GM13977 (cell line): Measurements from ENCODE around the gene DZIP1L.

ENCODE experiments used
- DNase-seq: peaks from one replicate; pipeline ENCODE4 v3.0.0; 2012; ENCODE audit warnings: low spot score
- CTCF ChIP-seq: IDR thresholded peaks from 2 replicates; pipeline ENCODE4 v1.5.1; 2012; ENCODE audit warnings: mild to moderate bottlenecking, control low read depth; ENCODE audit not compliant: insufficient read depth; ENCODE audit errors: extremely low read depth, missing control alignments
- in situ Hi-C: fragments of 300-500 bp; cut with MboI; formaldehyde crosslinking; loops from one replicate; pipeline ENCODE4 v1.12.0; 2022; ENCODE audit warnings: low sequenced_read_pairs, low pct_unique_long_range_greater_than_20kb, mixed read lengths, inconsistent platforms; ENCODE audit not compliant: unreplicated experiment

The DZIP1L gene

GRCh38 chr3:138051947-138052802 is 63.2 kb downstream of the DZIP1L start:
- in situ Hi-C loops: loop anchor here (25.0 kb wide), 1 partner anchor 860 kb away; no protein-coding TSS in a partner anchor
- peak; percentile 86 for TF ChIP-seq CTCF
- DNase-seq: peak; percentile 36

- in situ Hi-C loops: no loop called here
- TF ChIP-seq CTCF: peak; percentile 27
- no peak for DNase-seq
Measured at GRCh38 chr3:138049157-138049919, 66.1 kb downstream of the DZIP1L start.

GRCh38 chr3:138047596-138048158 is 67.7 kb downstream of the DZIP1L start:
- DNase-seq: no peak
- TF ChIP-seq CTCF: no peak
- in situ Hi-C loops: no loop called here

GRCh38 chr3:138046955-138047354 is 68.5 kb downstream of the DZIP1L start:
- TF ChIP-seq CTCF: no peak
- no peak for DNase-seq
- in situ Hi-C loops: no loop called here

- no peak for DNase-seq
- in situ Hi-C loops: no loop called here
Measured at GRCh38 chr3:138046085-138046484, 69.3 kb downstream of the DZIP1L start.

More at GRCh38 chr3:138046085-138046484, 69.3 kb downstream of the DZIP1L start:
- no peak for TF ChIP-seq CTCF
